ENCODE data around the gene SELE. TPM values are rescaled to one million over a fixed set of nuclear protein-coding genes. Genes with fewer than 3 reads are reported as not detected.
"Not testable (repeated sequence)": the region's sequence is repeated elsewhere in the genome, so short reads cannot be mapped to it uniquely, and the experiment has no call there.

SELE gene
- total RNA-seq, 2 donors from 2014 or later: not detected

DNA sequence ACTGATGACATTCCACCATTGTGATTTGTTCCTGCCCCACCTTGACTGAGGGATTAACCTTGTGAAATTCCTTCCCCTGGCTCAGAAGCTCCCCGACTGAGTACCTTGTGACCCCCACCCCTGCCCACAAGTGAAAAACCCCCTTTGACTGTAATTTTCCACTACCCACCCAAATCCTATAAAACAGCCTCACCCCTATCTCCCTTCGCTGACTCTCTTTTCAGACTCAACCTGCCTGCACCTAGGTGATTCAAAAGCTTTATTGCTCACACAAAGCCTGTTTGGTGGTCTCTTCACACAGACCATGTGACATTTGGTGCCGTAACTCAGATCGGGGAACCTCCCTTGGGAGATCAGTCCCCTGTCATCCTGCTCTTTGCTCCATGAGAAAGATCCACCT, 50.7 kb downstream of the SELE start:
- H3K4me3 Mint-ChIP-seq: not testable (repeated sequence)

DNA sequence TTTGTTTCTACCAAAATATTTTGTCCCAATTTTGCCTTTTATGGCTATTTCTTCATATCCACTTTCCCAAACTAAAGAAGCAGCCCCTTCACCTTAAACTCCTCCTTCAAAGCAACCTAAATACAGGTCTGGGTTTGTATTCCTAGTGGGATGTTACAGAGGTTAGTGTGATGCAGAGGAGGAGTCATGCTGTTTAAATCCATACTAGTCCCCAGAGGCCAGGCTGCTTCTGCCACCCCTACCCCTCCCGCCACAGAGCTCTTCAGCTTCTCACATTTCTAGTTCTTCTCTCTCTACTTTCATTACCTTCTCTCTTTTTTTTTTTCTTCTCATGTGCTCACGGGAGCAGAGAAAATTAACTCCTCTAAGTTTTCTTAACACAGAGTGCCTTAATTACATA, 51.8 kb downstream of the SELE start:
- no peak overlapping the region for H3K4me3 Mint-ChIP-seq
- no peak for ATAC-seq (replicated peaks)

More for the DNA sequence above, 50.7 kb downstream of the SELE start:
- not testable (repeated sequence) for ATAC-seq (replicated peaks); H3K27ac Mint-ChIP-seq; H3K9me3 Mint-ChIP-seq; H3K27me3 Mint-ChIP-seq; H3K36me3 Mint-ChIP-seq (ENCODE audit: low read depth)
- H3K4me1 Mint-ChIP-seq: peaks cover 17% of the 10 kb centered on the region

DNA sequence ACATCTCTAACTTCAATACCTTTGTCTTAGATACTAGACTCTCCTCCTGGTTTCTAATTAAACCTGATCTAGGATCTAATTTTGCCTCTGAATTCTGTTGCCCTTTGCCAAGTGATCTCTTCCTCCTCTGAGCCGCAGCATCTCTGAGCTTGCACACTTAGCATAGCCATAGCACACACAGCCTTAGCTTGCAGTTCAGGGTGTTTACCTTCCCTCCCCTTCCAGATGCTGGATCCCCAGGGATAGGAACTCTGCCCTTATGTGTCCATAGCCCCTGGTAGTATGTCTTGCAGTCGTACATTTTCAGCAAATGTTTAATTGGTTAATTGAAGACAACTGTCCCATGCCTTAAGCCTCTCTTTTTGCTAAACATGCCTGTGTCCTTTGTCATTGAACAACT, 52.7 kb downstream of the SELE start:
- Mint-ChIP-seq H3K4me3 (peak overlapping the region; percentile 72), H3K4me1 (peaks cover 26% of the 10 kb centered on the region), H3K27me3 (no peaks in the 10 kb centered on the region), H3K27ac (peak overlapping the region; percentile 64), H3K9me3 (no peaks in the 10 kb centered on the region), H3K36me3 (ENCODE audit: low read depth) (no peaks in the 10 kb centered on the region)
- ATAC-seq (replicated peaks): peak; percentile 9

More for the DNA sequence above, 51.8 kb downstream of the SELE start:
- no peaks in the 10 kb centered on the region for H3K36me3 Mint-ChIP-seq (ENCODE audit: low read depth)
- H3K9me3 Mint-ChIP-seq: no peaks in the 10 kb centered on the region
- H3K27me3 Mint-ChIP-seq: no peaks in the 10 kb centered on the region
- peaks cover 17% of the 10 kb centered on the region for H3K4me1 Mint-ChIP-seq
- H3K27ac Mint-ChIP-seq: peak overlapping the region; percentile 64

DNA sequence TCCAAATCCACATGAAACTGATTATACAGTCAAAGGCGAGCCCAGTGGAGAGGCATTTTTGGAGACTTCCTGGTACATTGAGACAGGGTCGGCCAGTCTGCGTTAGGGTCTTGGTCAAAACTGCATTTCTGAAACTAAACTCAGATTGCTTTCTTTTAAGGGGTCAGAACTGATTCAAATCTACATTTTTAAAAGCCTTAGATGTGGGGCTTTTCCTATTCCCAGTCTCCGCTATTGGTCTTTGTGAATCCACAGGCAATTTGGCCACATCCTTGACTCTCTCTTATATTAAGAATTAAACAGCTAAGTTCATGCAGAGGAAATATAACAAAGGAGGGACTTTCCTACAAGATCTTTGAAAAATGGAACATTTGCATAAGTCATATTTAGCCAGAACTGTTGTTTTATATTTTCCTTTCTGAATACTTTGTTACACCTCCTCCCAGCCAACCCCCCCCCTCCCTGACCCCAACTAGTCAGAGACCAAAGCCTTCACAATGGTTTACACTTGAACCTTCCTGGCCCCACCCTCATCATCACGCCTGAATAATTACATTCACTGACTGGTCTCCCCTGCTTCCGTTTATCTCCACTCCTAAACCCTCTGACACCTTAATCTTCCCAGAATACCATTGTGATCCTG, 53.4 kb downstream of the SELE start:
- peak overlapping the region; percentile 64 for H3K27ac Mint-ChIP-seq
- peak; percentile 86 for ATAC-seq (replicated peaks)

DNA sequence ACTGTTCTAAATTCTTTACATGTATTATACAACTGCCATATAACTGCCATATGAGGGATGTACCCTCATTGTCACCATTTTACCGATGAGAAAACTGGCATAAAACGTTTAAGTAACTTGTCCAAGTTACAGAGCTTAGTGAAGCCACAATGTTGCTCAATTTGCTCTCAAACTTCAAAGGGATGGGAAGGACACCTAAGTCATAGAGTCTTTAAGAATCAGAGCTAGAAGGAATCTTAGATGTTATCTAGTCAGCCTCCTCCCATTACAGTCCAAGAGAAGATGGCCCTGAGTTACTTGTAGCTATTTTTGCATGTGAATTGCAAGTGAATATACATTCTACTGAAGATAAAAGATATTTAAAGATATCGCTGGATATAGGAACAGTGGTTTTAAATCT, 54.2 kb downstream of the SELE start:
- Mint-ChIP-seq H3K27me3 (no peaks in the 10 kb centered on the region), H3K27ac (peak overlapping the region; percentile 64), H3K4me3 (peak overlapping the region; percentile 72), H3K9me3 (no peaks in the 10 kb centered on the region), H3K36me3 (ENCODE audit: low read depth) (no peaks in the 10 kb centered on the region), H3K4me1 (peaks cover 34% of the 10 kb centered on the region)
- no peak for ATAC-seq (replicated peaks)

More for the DNA sequence above, 53.4 kb downstream of the SELE start:
- Mint-ChIP-seq H3K36me3 (ENCODE audit: low read depth) (no peaks in the 10 kb centered on the region), H3K27me3 (no peaks in the 10 kb centered on the region), H3K4me1 (peaks cover 32% of the 10 kb centered on the region), H3K9me3 (no peaks in the 10 kb centered on the region), H3K4me3 (peak overlapping the region; percentile 72)

DNA sequence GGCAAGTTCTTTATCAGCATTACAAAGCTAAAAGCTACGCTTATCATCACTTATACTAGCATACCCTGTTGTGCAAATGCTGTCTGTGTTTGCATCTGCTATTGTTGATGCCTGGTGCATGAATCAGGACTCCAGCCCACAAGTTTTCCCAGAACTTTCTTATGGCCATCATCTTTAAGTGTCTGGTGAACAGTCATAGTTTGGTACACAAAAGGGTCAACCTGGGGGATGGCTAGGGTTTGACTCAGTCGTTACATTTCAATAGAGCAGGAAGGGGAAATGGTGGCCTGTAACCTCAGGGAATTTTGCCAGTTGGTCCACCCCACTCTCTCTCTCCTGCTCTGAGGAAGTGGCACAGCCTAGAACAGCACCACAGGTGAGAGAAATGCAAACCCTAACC, 57.9 kb downstream of the SELE start:
- peaks cover 26% of the 10 kb centered on the region for H3K4me1 Mint-ChIP-seq
- H3K27ac Mint-ChIP-seq: no peak overlapping the region
- ATAC-seq (replicated peaks): peak; percentile 33
- H3K9me3 Mint-ChIP-seq: peaks cover 6% of the 10 kb centered on the region
- H3K36me3 Mint-ChIP-seq (ENCODE audit: low read depth): no peaks in the 10 kb centered on the region
- peak overlapping the region; percentile 60 for H3K4me3 Mint-ChIP-seq
- H3K27me3 Mint-ChIP-seq: no peaks in the 10 kb centered on the region

Other genes with a start within 250 kb of the SELE start
- 10 to 100 TPM in 1 of 2 donors, 1 to 10 TPM in 1; 9.1 to 13.9 TPM for gene SLC19A2, start 248.1 kb downstream of the SELE start, total RNA-seq
- 100 to 1,000 TPM in 1 of 2 donors, 10 to 100 TPM in 1; 55.2 to 144 TPM for gene F5, start 147.6 kb downstream of the SELE start, total RNA-seq
- gene SELP, start 104.0 kb downstream of the SELE start, total RNA-seq: under 1 TPM; 0.39 to 0.90 TPM
- 100 to 1,000 TPM; 143 to 221 TPM for gene SELL, start 22.5 kb downstream of the SELE start, total RNA-seq
- 10 to 100 TPM in 1 of 2 donors, 1 to 10 TPM in 1; 8.3 to 10.4 TPM for gene METTL18, start 60.8 kb upstream of the SELE start, total RNA-seq
- gene SCYL3, start 159.8 kb upstream of the SELE start, total RNA-seq: 10 to 100 TPM; 15.0 to 16.4 TPM